Measurements from ENCODE around the gene SLC25A43. TPM values are rescaled to one million over a fixed set of nuclear protein-coding genes. Genes with fewer than 3 reads are reported as not detected.

The SLC25A43 gene
- total RNA-seq, 1 experiment from 2014 or later, result 4.5 TPM

DNA sequence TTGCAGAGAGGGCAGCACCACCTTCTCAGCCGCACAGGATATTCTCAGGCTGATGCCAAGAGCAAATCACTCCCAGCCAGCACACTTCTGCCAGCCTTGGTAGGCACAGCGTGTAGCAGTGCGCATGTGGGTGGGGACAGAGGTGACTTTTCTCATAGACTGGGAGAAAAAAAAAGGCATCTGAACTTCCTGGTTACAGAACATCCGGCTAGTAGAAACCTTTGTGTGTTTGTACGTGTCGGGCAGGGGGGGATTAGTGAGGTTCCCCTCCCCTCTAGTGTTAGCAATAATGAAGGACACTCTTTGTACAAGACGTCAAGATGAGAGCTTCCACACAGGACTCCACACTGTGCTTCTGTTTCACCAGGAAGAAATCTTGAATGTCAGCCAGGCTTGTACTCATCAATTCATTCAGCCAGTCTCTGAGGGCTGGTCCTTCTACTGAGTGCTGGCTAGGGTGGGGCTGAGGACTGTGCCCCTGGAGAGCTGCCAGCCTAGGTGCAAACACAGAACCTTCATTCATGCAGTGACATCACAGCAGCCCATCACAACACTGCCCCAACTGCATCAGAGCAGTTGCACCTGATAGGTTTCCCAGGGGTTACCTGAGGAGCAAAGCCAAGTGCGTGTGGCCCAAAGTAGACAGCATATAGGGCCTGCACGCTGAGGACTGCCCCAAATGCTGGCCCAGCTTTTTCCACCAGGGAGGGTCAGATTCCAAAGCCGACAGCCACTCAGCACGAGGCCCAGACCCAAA lies 103.8 kb downstream of the SLC25A43 start:
- H3K27me3 Mint-ChIP-seq (ENCODE audit: low read depth), result no peaks in the 10 kb centered on the region; the same call in none of the 2 replicates
- no peak for DNase-seq (ENCODE audit: low spot score)
- CTCF ChIA-PET, result interaction anchor here (1.3 to 1.5 kb wide), 2 partner anchors 9 to 20 kb away, joined by 6 to 11 read pairs; no protein-coding TSS in a partner anchor
- no peak overlapping the region for H3K27ac Mint-ChIP-seq
- H3K36me3 Mint-ChIP-seq, result no peaks in the 10 kb centered on the region
- peak; percentile 47 for ATAC-seq
- TF ChIP-seq ZNF317 (CRISPR knock-in tag; IDR thresholded peaks at IDR 0.05; ENCODE audit: borderline replicate concordance, low read depth), result no peak
- TF ChIP-seq GTF2I (CRISPR knock-in tag; conservative IDR thresholded peaks at IDR 0.05), result no peak
- TF ChIP-seq CREB1 (CRISPR knock-in tag; IDR thresholded peaks at IDR 0.05), result no peak
- no peak for TF ChIP-seq CREM (CRISPR knock-in tag; IDR thresholded peaks at IDR 0.05)
- TF ChIP-seq RELA (CRISPR knock-in tag; IDR thresholded peaks at IDR 0.05; ENCODE audit: borderline replicate concordance), result no peak
- TF ChIP-seq, protein P1, sequence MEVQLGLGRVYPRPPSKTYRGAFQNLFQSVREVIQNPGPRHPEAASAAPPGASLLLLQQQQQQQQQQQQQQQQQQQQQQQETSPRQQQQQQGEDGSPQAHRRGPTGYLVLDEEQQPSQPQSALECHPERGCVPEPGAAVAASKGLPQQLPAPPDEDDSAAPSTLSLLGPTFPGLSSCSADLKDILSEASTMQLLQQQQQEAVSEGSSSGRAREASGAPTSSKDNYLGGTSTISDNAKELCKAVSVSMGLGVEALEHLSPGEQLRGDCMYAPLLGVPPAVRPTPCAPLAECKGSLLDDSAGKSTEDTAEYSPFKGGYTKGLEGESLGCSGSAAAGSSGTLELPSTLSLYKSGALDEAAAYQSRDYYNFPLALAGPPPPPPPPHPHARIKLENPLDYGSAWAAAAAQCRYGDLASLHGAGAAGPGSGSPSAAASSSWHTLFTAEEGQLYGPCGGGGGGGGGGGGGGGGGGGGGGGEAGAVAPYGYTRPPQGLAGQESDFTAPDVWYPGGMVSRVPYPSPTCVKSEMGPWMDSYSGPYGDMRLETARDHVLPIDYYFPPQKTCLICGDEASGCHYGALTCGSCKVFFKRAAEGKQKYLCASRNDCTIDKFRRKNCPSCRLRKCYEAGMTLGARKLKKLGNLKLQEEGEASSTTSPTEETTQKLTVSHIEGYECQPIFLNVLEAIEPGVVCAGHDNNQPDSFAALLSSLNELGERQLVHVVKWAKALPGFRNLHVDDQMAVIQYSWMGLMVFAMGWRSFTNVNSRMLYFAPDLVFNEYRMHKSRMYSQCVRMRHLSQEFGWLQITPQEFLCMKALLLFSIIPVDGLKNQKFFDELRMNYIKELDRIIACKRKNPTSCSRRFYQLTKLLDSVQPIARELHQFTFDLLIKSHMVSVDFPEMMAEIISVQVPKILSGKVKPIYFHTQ (CRISPR knock-in tag; IDR thresholded peaks at IDR 0.05), result no peak
- TF ChIP-seq, protein P2, sequence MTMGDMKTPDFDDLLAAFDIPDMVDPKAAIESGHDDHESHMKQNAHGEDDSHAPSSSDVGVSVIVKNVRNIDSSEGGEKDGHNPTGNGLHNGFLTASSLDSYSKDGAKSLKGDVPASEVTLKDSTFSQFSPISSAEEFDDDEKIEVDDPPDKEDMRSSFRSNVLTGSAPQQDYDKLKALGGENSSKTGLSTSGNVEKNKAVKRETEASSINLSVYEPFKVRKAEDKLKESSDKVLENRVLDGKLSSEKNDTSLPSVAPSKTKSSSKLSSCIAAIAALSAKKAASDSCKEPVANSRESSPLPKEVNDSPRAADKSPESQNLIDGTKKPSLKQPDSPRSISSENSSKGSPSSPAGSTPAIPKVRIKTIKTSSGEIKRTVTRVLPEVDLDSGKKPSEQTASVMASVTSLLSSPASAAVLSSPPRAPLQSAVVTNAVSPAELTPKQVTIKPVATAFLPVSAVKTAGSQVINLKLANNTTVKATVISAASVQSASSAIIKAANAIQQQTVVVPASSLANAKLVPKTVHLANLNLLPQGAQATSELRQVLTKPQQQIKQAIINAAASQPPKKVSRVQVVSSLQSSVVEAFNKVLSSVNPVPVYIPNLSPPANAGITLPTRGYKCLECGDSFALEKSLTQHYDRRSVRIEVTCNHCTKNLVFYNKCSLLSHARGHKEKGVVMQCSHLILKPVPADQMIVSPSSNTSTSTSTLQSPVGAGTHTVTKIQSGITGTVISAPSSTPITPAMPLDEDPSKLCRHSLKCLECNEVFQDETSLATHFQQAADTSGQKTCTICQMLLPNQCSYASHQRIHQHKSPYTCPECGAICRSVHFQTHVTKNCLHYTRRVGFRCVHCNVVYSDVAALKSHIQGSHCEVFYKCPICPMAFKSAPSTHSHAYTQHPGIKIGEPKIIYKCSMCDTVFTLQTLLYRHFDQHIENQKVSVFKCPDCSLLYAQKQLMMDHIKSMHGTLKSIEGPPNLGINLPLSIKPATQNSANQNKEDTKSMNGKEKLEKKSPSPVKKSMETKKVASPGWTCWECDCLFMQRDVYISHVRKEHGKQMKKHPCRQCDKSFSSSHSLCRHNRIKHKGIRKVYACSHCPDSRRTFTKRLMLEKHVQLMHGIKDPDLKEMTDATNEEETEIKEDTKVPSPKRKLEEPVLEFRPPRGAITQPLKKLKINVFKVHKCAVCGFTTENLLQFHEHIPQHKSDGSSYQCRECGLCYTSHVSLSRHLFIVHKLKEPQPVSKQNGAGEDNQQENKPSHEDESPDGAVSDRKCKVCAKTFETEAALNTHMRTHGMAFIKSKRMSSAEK (CRISPR knock-in tag; IDR thresholded peaks at IDR 0.05; ENCODE audit: borderline replicate concordance), result no peak
- TF ChIP-seq ZNF138 (CRISPR knock-in tag; conservative IDR thresholded peaks at IDR 0.05), result no peak
- TF ChIP-seq, protein P3, sequence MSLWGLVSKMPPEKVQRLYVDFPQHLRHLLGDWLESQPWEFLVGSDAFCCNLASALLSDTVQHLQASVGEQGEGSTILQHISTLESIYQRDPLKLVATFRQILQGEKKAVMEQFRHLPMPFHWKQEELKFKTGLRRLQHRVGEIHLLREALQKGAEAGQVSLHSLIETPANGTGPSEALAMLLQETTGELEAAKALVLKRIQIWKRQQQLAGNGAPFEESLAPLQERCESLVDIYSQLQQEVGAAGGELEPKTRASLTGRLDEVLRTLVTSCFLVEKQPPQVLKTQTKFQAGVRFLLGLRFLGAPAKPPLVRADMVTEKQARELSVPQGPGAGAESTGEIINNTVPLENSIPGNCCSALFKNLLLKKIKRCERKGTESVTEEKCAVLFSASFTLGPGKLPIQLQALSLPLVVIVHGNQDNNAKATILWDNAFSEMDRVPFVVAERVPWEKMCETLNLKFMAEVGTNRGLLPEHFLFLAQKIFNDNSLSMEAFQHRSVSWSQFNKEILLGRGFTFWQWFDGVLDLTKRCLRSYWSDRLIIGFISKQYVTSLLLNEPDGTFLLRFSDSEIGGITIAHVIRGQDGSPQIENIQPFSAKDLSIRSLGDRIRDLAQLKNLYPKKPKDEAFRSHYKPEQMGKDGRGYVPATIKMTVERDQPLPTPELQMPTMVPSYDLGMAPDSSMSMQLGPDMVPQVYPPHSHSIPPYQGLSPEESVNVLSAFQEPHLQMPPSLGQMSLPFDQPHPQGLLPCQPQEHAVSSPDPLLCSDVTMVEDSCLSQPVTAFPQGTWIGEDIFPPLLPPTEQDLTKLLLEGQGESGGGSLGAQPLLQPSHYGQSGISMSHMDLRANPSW (CRISPR knock-in tag; conservative IDR thresholded peaks at IDR 0.05; ENCODE audit: low read depth), result no peak
- TF ChIP-seq, protein P4, sequence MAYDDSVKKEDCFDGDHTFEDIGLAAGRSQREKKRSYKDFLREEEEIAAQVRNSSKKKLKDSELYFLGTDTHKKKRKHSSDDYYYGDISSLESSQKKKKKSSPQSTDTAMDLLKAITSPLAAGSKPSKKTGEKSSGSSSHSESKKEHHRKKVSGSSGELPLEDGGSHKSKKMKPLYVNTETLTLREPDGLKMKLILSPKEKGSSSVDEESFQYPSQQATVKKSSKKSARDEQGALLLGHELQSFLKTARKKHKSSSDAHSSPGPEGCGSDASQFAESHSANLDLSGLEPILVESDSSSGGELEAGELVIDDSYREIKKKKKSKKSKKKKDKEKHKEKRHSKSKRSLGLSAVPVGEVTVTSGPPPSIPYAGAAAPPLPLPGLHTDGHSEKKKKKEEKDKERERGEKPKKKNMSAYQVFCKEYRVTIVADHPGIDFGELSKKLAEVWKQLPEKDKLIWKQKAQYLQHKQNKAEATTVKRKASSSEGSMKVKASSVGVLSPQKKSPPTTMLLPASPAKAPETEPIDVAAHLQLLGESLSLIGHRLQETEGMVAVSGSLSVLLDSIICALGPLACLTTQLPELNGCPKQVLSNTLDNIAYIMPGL (CRISPR knock-in tag; IDR thresholded peaks at IDR 0.05), result no peak
- no peak for TF ChIP-seq JAZF1 (CRISPR knock-in tag; IDR thresholded peaks at IDR 0.05)
- no peak for TF ChIP-seq MYBL2 (CRISPR knock-in tag; IDR thresholded peaks at IDR 0.05)
- no peak for TF ChIP-seq SMAD4 (CRISPR knock-in tag; IDR thresholded peaks at IDR 0.05)
- TF ChIP-seq NFATC4 (CRISPR knock-in tag; IDR thresholded peaks at IDR 0.05), result no peak
- TF ChIP-seq TP53 (CRISPR knock-in tag; IDR thresholded peaks at IDR 0.05), result no peak
- no peak for TF ChIP-seq SMAD3 (CRISPR knock-in tag; IDR thresholded peaks at IDR 0.05; ENCODE audit: borderline replicate concordance)
- POLR2A ChIA-PET, result no interaction called here
- no peaks in the 10 kb centered on the region for H3K9me3 Mint-ChIP-seq
- peaks cover 5% of the 10 kb centered on the region; the same call in 1 of the 2 replicates for H3K4me1 Mint-ChIP-seq
- H3K4me3 Mint-ChIP-seq, result no peak overlapping the region

All from WTC11 (cell line).